IMR-90 (cell line): ENCODE results near the gene PLPPR3. TPM values are rescaled to one million over a fixed set of nuclear protein-coding genes. Genes with fewer than 3 reads are reported as not detected.

ENCODE experiments used
- ATAC-seq: fragments of 200-7000 bp; cut with Tn5 transposase; 2 replicates; pipeline ENCODE4 v1.9.1; 2020; ENCODE audit warnings: low read depth, mild to moderate bottlenecking, moderate library complexity
- BruUV-seq: library from RNA; stranded (reverse); fragments of 400-500 nt; replicated peaks from 2 replicates; lab custom pipeline; 2021; lab: Mats Ljungman, UMichigan
- CTCF ChIA-PET: fragments of 300-600 bp; formaldehyde crosslinking; extraction: SDS; loops from one replicate; lab custom pipeline; 2021; ENCODE audit warnings: antibody characterized with exemption; lab: Yijun Ruan, JAX
- POLR2A ChIA-PET: fragments of 300-600 bp; sonication (Branson Sonifier 250); formaldehyde crosslinking; loops from one replicate; lab custom pipeline; 2022; ENCODE audit warnings: antibody characterized with exemption; ENCODE audit not compliant: unreplicated experiment; lab: Charles Lee
- DNase-seq: peaks from one replicate; pipeline ENCODE4 v3.0.0; 2013
- H2AFZ ChIP-seq: replicated peaks from 2 replicates; pipeline ENCODE3; 2013; ENCODE audit warnings: low read length, mild to moderate bottlenecking; ENCODE audit not compliant: poor library complexity
- H2AK5ac ChIP-seq: 2 replicates; pipeline ENCODE4 v1.6.1; 2013; ENCODE audit warnings: low read depth, low read length, inconsistent platforms
- H2AK9ac ChIP-seq: replicated peaks from 2 replicates; pipeline ENCODE3; 2013; ENCODE audit warnings: mild to moderate bottlenecking, low read depth, low read length, moderate library complexity; ENCODE audit not compliant: poor library complexity
- H2BK120ac ChIP-seq: 2 replicates; pipeline ENCODE4 v1.6.1; 2013; ENCODE audit warnings: low read depth, low read length, inconsistent platforms
- H2BK15ac ChIP-seq: 3 replicates; pipeline ENCODE4 v1.6.1; 2013; ENCODE audit warnings: low read depth, low read length, inconsistent platforms
- H2BK20ac ChIP-seq: 2 replicates; pipeline ENCODE4 v1.6.1; 2013; ENCODE audit warnings: low read depth, mild to moderate bottlenecking, inconsistent platforms, low read length, moderate library complexity
- H2BK5ac ChIP-seq: 2 replicates; pipeline ENCODE4 v1.6.1; 2013; ENCODE audit warnings: mild to moderate bottlenecking, low read depth, low read length, inconsistent platforms; ENCODE audit not compliant: poor library complexity, severe bottlenecking
- H3K14ac ChIP-seq: replicated peaks from 2 replicates; pipeline ENCODE4 v1.6.1; 2013; ENCODE audit warnings: low read depth, low read length, inconsistent platforms
- H3K18ac ChIP-seq: 2 replicates; pipeline ENCODE4 v1.6.1; 2013; ENCODE audit warnings: low read depth, low read length, control low read depth
- H3K23ac ChIP-seq: 2 replicates; pipeline ENCODE4 v1.6.1; 2013; ENCODE audit warnings: low read depth, low read length, inconsistent platforms
- H3K27ac ChIP-seq: 2 replicates; pipeline ENCODE4 v1.5.1; 2013; ENCODE audit warnings: mild to moderate bottlenecking, control low read depth, low read length; ENCODE audit not compliant: insufficient read depth
- H3K27me3 ChIP-seq: 2 replicates; pipeline ENCODE4 v1.6.1; 2013; ENCODE audit warnings: low read length; ENCODE audit not compliant: control insufficient read depth, insufficient read depth
- H3K36me3 ChIP-seq: 2 replicates; pipeline ENCODE4 v1.6.1; 2013; ENCODE audit warnings: low read length, mixed read lengths; ENCODE audit not compliant: control insufficient read depth, insufficient read depth
- H3K4ac ChIP-seq: 2 replicates; pipeline ENCODE4 v1.6.1; 2013; ENCODE audit warnings: low read depth, low read length, inconsistent platforms
- H3K4me1 ChIP-seq: 2 replicates; pipeline ENCODE4 v1.6.1; 2013; ENCODE audit warnings: low read length, mixed read lengths; ENCODE audit not compliant: control insufficient read depth, insufficient read depth
- H3K4me2 ChIP-seq: 2 replicates; pipeline ENCODE4 v1.6.1; 2013; ENCODE audit warnings: low read depth, mild to moderate bottlenecking, control low read depth, low read length, moderate library complexity
- H3K4me3 ChIP-seq: 2 replicates; pipeline ENCODE4 v1.5.1; 2013; ENCODE audit warnings: low read depth, mild to moderate bottlenecking, control low read depth, low read length, moderate library complexity; ENCODE audit not compliant: insufficient read depth
- H3K56ac ChIP-seq: 2 replicates; pipeline ENCODE4 v1.6.1; 2013; ENCODE audit warnings: low read length, inconsistent platforms; ENCODE audit not compliant: insufficient read depth; ENCODE audit errors: extremely low read depth
- H3K79me1 ChIP-seq, 2 experiments: 2 replicates each; pipeline ENCODE4 v1.6.1; 2013; ENCODE audit warnings: low read length in 2 of 2, inconsistent platforms in 1 of 2, low read depth in 1 of 2
- H3K9ac ChIP-seq: 2 replicates; pipeline ENCODE4 v1.6.1; 2013; ENCODE audit warnings: low read depth, low read length, control low read depth
- H3K9me1 ChIP-seq: 2 replicates; pipeline ENCODE4 v1.6.1; 2013; ENCODE audit warnings: low read length, inconsistent platforms; ENCODE audit not compliant: insufficient read depth
- H3K9me3 ChIP-seq: 2 replicates; pipeline ENCODE4 v1.6.1; 2013; ENCODE audit warnings: low read length; ENCODE audit not compliant: control insufficient read depth, insufficient read depth
- H4K20me1 ChIP-seq: 2 replicates; pipeline ENCODE4 v1.6.1; 2013; ENCODE audit warnings: low read length, inconsistent platforms; ENCODE audit not compliant: insufficient read depth
- H4K5ac ChIP-seq: 2 replicates; pipeline ENCODE4 v1.6.1; 2013; ENCODE audit warnings: mild to moderate bottlenecking, low read depth, low read length, control low read depth
- H4K8ac ChIP-seq, 2 experiments: 2 replicates each; pipeline ENCODE4 v1.6.1; 2013; ENCODE audit warnings: low read depth in 2 of 2, low read length in 2 of 2, control low read depth in 1 of 2, inconsistent platforms in 1 of 2
- H4K91ac ChIP-seq: 2 replicates; pipeline ENCODE4 v1.6.1; 2013; ENCODE audit warnings: low read depth, low read length, inconsistent platforms; ENCODE audit not compliant: insufficient read depth
- BHLHE40 ChIP-seq: fragments of 150-350 bp; IDR thresholded peaks from 2 replicates; pipeline ENCODE4 v1.6.1; 2016; ENCODE audit warnings: mild to moderate bottlenecking, low read depth, low read length
- ELK1 ChIP-seq: fragments of 150-350 bp; IDR thresholded peaks from 2 replicates; pipeline ENCODE4 v1.6.1; 2016; ENCODE audit warnings: low read depth, mild to moderate bottlenecking, low read length, moderate library complexity, borderline replicate concordance
- RAD21 ChIP-seq: IDR thresholded peaks from 2 replicates; pipeline ENCODE4 v1.6.1; 2012; ENCODE audit warnings: low read length, improper control_type of control experiment
- RFX5 ChIP-seq: IDR thresholded peaks from 2 replicates; pipeline ENCODE4 v1.8.0; 2012; ENCODE audit warnings: low read depth, mild to moderate bottlenecking, low read length, moderate library complexity
- WGBS, 2 experiments: methylation state at CpG; one replicate each; pipeline versions ENCODE4 v1.1.5 to v1.1.7; 2013; ENCODE audit warnings: missing lambda C conversion rate in 2 of 2; ENCODE audit not compliant: insufficient read length in 1 of 2; ENCODE audit errors: extremely low coverage in 2 of 2; 5-methylcytosine and 5-hydroxymethylcytosine counted together
- dilution Hi-C: fragments of 300-500 bp; cut with HindIII; formaldehyde crosslinking; loops from one replicate; pipeline ENCODE4 v1.14.3; 2018; ENCODE audit warnings: low sequenced_read_pairs; ENCODE audit not compliant: unreplicated experiment
- in situ Hi-C: fragments of 300-500 bp; cut with MboI; formaldehyde crosslinking; loops from 3 replicates; pipeline ENCODE4 v1.14.3; 2019; ENCODE audit warnings: low sequenced_read_pairs, inconsistent platforms, mixed read lengths
- intact Hi-C: fragments of 100-400 bp; cut with micrococcal nuclease; formaldehyde crosslinking; loops from 2 replicates; pipeline ENCODE4 v1.10.0; 2022
- polyA plus RNA-seq, 3 experiments: library from polyadenylated mRNA; depleted of rRNA; stranded (reverse); fragments of >200 nt; gene quantifications; 2 replicates each; pipeline ENCODE4 v1.2.3, GENCODE V29; 2012; ENCODE audit warnings: low replicate concordance in 1 of 3
- total RNA-seq: library from RNA; depleted of rRNA; stranded (reverse); fragments of >200 nt; gene quantifications from 2 replicates; pipeline ENCODE4 v1.2.3, GENCODE V29; 2012

PLPPR3 gene
- total and polyA plus RNA-seq, 2 of the 4 experiments (the other 2 are of a cell fraction), result 0.36 to 1.2 TPM

- no peak overlapping the region for H3K9ac ChIP-seq
- no peak overlapping the region for H4K8ac ChIP-seq
- H3K27me3 ChIP-seq, result no peaks in the 10 kb centered on the region
- H3K4me1 ChIP-seq, result no peaks in the 10 kb centered on the region
- no peak overlapping the region for H3K4me3 ChIP-seq
- no peak overlapping the region for H3K4ac ChIP-seq
- peaks cover 67% of the 10 kb centered on the region for H4K20me1 ChIP-seq
- ChIA-PET CTCF (no interaction called here), POLR2A (no interaction called here)
- BruUV-seq, result no TSS peak
- H3K14ac ChIP-seq, result no peak overlapping the region
- no peak overlapping the region for H3K27ac ChIP-seq
- TF ChIP-seq ELK1, result no peak
- TF ChIP-seq RFX5, result no peak
- TF ChIP-seq RAD21, result no peak
- TF ChIP-seq BHLHE40, result no peak
- H3K4me2 ChIP-seq, result no peak overlapping the region
- no peak overlapping the region for H2AK5ac ChIP-seq
- H2BK20ac ChIP-seq, result no peak overlapping the region
- peaks cover 11 to 39% of the 10 kb centered on the region in 2 experiments for H3K79me1 ChIP-seq
- intact Hi-C loops, result no loop called here
- H4K91ac ChIP-seq, result no peak overlapping the region
- WGBS, 2 experiments, result 88% methylated on average over 8 of the region's 25 CpGs; no CpG with 5 or more reads in 1 of the 2 experiments
- no peak overlapping the region for H3K23ac ChIP-seq
- no peak overlapping the region for H2AK9ac ChIP-seq
- dilution Hi-C loops, result no loop called here
- H2AFZ ChIP-seq, result no peak overlapping the region
- DNase-seq (no peak), ATAC-seq (no peak)
- no peak overlapping the region for H2BK5ac ChIP-seq
- no peak overlapping the region for H3K56ac ChIP-seq
- no peak overlapping the region for H2BK120ac ChIP-seq
- no peak overlapping the region for H2BK15ac ChIP-seq
- H3K36me3 ChIP-seq, result peaks cover 85% of the 10 kb centered on the region
- no peaks in the 10 kb centered on the region for H3K9me3 ChIP-seq
- no peak overlapping the region for H3K18ac ChIP-seq
- no peaks in the 10 kb centered on the region for H3K9me1 ChIP-seq
- in situ Hi-C loops, result no loop called here
- no peak overlapping the region for H4K5ac ChIP-seq
Measured at GRCh38 chr19:810883-811489, 10.8 kb downstream of the PLPPR3 start.
